ENCODE results near the gene GIPC2.
A peak's percentile ranks its signal among the peaks of the same experiment; 100 is the strongest.
"Not testable (repeated sequence)": the region's sequence is repeated elsewhere in the genome, so short reads cannot be mapped to it uniquely, and the experiment has no call there.

GIPC2 gene, protein sequence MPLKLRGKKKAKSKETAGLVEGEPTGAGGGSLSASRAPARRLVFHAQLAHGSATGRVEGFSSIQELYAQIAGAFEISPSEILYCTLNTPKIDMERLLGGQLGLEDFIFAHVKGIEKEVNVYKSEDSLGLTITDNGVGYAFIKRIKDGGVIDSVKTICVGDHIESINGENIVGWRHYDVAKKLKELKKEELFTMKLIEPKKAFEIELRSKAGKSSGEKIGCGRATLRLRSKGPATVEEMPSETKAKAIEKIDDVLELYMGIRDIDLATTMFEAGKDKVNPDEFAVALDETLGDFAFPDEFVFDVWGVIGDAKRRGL

DNA sequence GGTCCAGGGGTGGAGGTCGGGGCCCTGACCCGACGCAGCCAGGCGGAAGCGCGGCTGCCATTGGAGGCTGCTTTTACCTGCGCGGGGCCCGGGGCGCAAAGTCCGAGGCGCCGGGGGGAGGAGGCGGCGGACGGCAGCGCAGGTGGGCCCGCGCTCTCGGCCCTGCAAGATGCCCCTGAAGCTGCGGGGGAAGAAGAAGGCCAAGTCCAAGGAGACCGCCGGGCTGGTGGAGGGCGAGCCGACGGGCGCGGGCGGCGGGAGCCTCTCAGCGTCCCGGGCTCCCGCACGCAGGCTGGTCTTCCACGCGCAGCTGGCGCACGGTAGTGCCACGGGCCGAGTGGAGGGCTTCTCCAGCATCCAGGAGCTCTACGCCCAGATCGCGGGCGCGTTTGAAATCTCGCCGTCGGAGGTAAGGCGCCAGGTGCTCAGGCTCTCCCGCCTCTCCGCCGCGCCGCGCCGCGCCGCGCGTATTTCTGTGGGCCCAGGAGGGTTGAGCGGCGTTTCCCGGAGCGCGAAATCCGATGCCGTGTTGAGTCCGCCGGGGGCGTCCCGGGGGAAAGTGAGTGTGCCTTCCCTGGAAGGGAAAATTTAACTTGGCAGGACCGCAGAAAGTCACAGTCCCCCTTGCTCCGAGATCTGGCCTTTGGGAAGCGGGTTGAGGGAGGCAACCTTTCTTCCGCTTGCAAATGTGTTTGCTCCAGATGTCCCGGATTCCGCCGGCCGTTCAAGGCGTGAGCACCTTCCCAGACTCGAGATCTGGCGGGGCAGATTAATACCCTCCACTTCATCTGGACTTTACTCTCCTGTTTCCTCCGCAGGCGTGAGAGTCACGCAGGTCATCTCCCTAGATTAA, at the start of gene GIPC2:
Gene GIPC2 (plus strand): TSS at position 41 of the 853 bp plus-strand sequence. CDS start 129 bp downstream, at position 170.
- peak; percentile 63 for DNase-seq (ENCODE audit: low spot score)

GRCh38 chr1:77996734-77997133, 49.0 kb upstream of the GIPC2 start:
- DNase-seq (ENCODE audit: low spot score) = no peak

GRCh38 chr1:78000536-78000935, 45.2 kb upstream of the GIPC2 start:
- DNase-seq (ENCODE audit: low spot score) = not testable (repeated sequence)

GRCh38 chr1:78003070-78003746, 42.6 kb upstream of the GIPC2 start:
- no peak for DNase-seq (ENCODE audit: low spot score)

- peak; percentile 74 for DNase-seq (ENCODE audit: low spot score)
Observed at GRCh38 chr1:78003882-78004718, 41.7 kb upstream of the GIPC2 start.

DNA sequence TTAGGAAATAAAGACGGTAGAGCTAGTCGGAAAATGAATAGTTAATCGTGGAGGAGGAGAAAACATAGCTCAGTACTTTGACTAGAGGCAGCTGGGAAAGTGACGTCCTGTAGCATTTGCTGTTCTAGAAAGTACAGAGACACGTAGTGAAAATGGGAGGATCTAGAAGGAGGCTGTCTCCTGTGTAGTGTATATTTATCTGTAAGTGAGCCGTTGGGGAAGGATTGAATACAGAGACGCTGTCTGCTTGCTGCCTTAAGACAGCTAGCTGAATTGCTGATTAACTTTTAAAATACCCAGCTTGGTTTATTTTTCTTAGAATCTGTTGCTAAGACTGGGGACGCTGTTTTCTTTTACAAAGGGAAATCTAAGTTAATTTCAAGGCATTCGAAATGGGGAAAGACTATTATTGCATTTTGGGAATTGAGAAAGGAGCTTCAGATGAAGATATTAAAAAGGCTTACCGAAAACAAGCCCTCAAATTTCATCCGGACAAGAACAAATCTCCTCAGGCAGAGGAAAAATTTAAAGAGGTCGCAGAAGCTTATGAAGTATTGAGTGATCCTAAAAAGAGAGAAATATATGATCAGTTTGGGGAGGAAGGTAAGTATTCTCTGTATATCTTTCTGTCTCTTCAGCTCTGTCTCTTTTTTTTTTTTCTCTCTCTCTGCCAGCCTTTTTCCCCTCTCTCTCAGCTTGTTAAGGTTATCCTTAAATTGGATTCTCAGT, 40.9 kb upstream of the GIPC2 start, which contains the start of gene DNAJB4:
Gene DNAJB4 (plus strand): TSS at position 221 of the 729 bp plus-strand sequence. CDS start 172 bp downstream, at position 393.
- peak; percentile 72 for DNase-seq (ENCODE audit: low spot score)

GRCh38 chr1:78005448-78005722, 40.4 kb upstream of the GIPC2 start:
- DNase-seq (ENCODE audit: low spot score) = no peak

GRCh38 chr1:78005755-78006154, 40.0 kb upstream of the GIPC2 start:
- no peak for DNase-seq (ENCODE audit: low spot score)

DNA sequence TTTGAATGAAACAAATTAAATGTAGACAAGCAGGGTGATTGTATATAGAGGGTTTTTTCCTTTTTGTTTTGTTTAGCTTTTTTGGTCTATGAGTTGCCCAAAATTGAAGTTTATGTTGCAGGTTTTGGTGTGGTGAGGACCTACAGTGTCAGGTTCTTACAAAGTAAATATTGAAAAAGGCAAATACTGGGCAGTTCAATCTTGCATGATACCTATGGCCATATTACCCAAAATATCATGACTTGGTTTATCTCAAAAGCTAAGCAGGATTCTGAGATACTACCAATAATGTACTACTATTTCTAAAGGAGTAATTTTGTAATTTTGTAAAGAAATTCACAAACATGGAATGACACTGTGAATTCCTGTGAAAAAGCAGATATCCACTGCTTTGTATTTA, 39.2 kb upstream of the GIPC2 start:
- no peak for DNase-seq (ENCODE audit: low spot score)

DNA sequence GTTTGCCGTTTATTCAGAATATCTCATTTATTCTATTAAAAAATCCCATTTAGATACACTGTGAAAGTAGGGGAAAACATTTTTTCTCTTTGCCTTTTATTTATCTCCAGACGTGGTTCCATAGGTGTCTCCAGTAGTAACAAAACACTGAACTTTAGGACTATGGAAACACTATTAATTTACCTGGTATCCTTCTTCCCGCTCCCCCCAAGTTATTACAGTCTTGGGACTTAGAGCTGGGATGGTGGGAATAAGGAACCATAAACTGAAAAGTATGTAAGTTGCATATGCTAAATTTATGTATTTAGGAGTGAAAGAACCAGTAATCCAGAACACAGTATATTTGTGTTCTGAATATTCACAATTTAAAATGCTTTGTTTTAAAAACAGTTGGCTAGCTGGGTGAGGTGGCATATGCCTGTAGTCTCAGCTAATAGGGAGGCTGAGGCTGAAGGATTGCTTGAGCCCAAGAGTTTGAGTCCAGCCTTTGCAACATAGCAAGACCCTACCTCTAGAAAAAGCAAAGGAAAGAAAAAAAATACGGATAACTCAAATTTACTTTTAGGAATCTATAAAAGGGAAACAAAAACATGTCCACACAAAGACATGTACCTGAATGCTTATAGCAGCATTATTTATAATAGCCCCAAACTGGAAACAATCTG, 38.0 kb upstream of the GIPC2 start:
- no peak for DNase-seq (ENCODE audit: low spot score)

DNA sequence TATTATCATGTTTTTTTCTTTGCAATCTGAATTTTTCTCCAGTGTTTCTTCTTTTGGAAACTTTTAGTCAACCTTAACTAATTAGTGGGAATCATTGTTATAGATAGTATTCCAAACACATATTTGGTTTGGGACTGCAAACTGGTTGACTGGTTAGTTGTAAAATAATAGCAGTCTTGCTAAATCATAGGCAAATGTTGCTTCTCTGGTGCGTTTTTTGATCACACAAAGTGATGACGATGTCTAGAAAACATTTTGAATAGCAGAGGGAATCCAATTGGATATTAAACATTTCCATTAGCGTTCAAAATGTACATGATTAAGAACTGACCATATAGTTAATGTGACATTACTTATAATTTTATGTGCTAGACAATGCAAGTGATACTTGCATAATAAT, 36.5 kb upstream of the GIPC2 start:
- DNase-seq (ENCODE audit: low spot score) = no peak

DNA sequence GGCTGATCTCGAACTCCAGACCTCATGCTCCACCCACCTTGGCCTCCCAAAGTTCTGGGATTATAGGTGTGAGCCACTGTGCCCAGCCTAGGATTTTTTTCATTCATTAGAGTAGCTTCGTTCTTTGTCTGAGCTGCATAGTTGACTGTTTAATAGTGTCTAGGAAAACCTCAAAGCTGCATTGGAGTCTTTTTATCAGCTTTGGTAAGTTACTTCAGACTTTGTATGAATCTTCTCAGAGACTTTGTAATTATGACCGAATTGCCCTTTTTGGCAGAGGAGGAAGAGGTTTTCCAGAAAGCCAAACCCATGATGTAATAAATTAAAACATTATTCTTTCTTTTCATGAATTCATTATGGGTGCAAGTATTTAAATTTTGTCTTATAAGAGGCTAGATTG, 35.9 kb upstream of the GIPC2 start:
- no peak for DNase-seq (ENCODE audit: low spot score)

- no peak for DNase-seq (ENCODE audit: low spot score)
Observed at GRCh38 chr1:78011050-78011449, 34.7 kb upstream of the GIPC2 start.

GRCh38 chr1:78015148-78015547, 30.6 kb upstream of the GIPC2 start:
- no peak for DNase-seq (ENCODE audit: low spot score)

GRCh38 chr1:78019024-78019423, 26.7 kb upstream of the GIPC2 start:
- DNase-seq (ENCODE audit: low spot score) = no peak

GRCh38 chr1:78021134-78021533, 24.6 kb upstream of the GIPC2 start:
- not testable (repeated sequence) for DNase-seq (ENCODE audit: low spot score)

DNA sequence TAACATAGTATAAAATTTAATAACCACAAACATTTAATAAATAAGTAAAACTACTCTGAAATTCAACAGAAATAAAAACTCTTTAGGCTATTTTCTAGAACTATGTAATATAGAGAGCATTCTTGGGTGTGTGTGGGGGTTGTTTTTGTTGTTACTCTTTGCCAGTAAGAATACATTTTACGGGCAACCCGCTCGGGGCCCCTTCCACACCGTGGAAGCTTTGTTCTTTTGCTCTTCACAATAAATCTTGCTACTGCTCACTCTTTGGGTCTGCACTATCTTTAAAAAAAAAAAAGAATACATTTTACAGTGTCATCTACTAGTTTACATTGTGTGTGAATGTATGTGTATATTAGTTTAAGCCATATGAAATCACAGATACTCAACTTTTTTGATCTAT, 16.0 kb upstream of the GIPC2 start:
- no peak for DNase-seq (ENCODE audit: low spot score)

GRCh38 chr1:78032996-78033796, 12.6 kb upstream of the GIPC2 start:
- DNase-seq (ENCODE audit: low spot score) = no peak

DNA sequence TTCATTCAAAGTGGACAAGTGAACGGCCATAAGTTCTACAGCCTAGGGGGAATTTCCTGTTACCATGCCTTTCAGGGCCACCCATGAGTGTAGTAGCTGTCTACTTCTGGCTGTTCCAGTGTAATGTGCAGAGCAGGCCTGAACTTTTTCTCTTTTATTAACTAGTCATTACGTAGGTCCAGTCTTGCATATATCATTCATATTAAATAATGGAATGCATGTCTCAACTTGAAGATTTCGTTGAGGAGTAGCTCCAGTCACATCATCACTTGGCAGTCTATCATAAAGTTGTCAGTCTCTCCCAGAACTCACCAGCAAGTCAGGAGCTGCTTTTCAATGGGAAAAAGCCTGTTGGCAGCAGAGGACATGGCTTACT, 12.0 kb upstream of the GIPC2 start:
- no peak for DNase-seq (ENCODE audit: low spot score)

DNA sequence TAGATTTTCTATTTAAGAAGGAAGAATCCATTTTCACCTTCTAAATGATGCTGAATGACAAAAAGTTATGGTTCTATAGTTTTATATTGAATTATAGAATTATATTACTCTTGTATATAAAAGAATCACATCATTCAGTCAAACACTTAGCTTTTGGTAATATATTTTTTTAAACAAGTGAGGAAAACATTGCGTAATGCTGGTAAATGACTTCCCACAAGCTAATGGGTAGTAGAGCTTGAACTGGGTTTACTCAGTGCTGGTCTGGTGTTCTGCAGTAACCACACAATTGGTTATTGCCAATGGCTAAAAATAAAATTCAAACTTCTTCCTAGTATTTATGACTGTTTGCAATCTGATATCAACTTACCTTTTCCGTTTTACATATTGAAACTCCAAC, 10.6 kb upstream of the GIPC2 start:
- DNase-seq (ENCODE audit: low spot score) = no peak
